NCI-H2171 treated with DMSO at 0.1 percent for 48 hours (cell line): ENCODE results near the gene BMS1.
"Not testable (repeated sequence)": the region's sequence is repeated elsewhere in the genome, so short reads cannot be mapped to it uniquely, and the experiment has no call there.

Source experiments
- DNase-seq: peaks from one replicate; lab custom pipeline; 2025; lab: John Stamatoyannopoulos, UW

Gene BMS1

GRCh38 chr10:42866115-42866995 lies 83.8 kb downstream of the BMS1 start:
- no peak for DNase-seq

- DNase-seq = no peak
These were observed 85.0 kb downstream of the BMS1 start for GRCh38 chr10:42867571-42867970.

GRCh38 chr10:42868530-42868929 lies 85.9 kb downstream of the BMS1 start:
- no peak for DNase-seq

GRCh38 chr10:42869977-42870350 lies 87.4 kb downstream of the BMS1 start:
- no peak for DNase-seq

GRCh38 chr10:42871138-42871641 lies 88.6 kb downstream of the BMS1 start:
- DNase-seq = not testable (repeated sequence)

- no peak for DNase-seq
These were observed 89.2 kb downstream of the BMS1 start for GRCh38 chr10:42871823-42872222.

- DNase-seq = no peak
These were observed 90.4 kb downstream of the BMS1 start for GRCh38 chr10:42872865-42873435.

- no peak for DNase-seq
These were observed 92.3 kb downstream of the BMS1 start for GRCh38 chr10:42874713-42875387.

- no peak for DNase-seq
These were observed 92.8 kb downstream of the BMS1 start for GRCh38 chr10:42875388-42875755.

- no peak for DNase-seq
These were observed 93.3 kb downstream of the BMS1 start for GRCh38 chr10:42875798-42876341.

- no peak for DNase-seq
These were observed 93.9 kb downstream of the BMS1 start for GRCh38 chr10:42876476-42876875.

GRCh38 chr10:42876945-42877344 lies 94.3 kb downstream of the BMS1 start:
- DNase-seq = no peak

GRCh38 chr10:42877496-42878030 lies 95.0 kb downstream of the BMS1 start:
- no peak for DNase-seq

GRCh38 chr10:42878134-42878820 lies 95.7 kb downstream of the BMS1 start:
- DNase-seq = no peak

GRCh38 chr10:42878821-42879195 lies 96.2 kb downstream of the BMS1 start:
- DNase-seq = no peak

GRCh38 chr10:42879380-42880254 lies 97.0 kb downstream of the BMS1 start:
- DNase-seq = no peak

GRCh38 chr10:42880255-42880620 lies 97.6 kb downstream of the BMS1 start:
- no peak for DNase-seq

- no peak for DNase-seq
These were observed 100.0 kb downstream of the BMS1 start for GRCh38 chr10:42882597-42882996.
